Panc1 (cell line): ENCODE results near the gene PZP. TPM values are rescaled to one million over a fixed set of nuclear protein-coding genes. Genes with fewer than 3 reads are reported as not detected.

ENCODE experiments used
- ATAC-seq: fragments of 200-7000 bp; cut with Tn5 transposase; 2 replicates; pipeline ENCODE4 v1.9.1; 2020; ENCODE audit warnings: mild to moderate bottlenecking, moderate library complexity
- BruUV-seq: library from RNA; stranded (reverse); fragments of 400-500 nt; replicated peaks from 2 replicates; lab custom pipeline; 2021; lab: Mats Ljungman, UMichigan
- CTCF ChIA-PET: fragments of 300-600 bp; sonication (Branson Sonifier 250); formaldehyde crosslinking; loops from one replicate; lab custom pipeline; 2022; ENCODE audit warnings: antibody characterized with exemption; lab: Charles Lee
- POLR2A ChIA-PET: fragments of 300-600 bp; sonication (Branson Sonifier 250); formaldehyde crosslinking; loops from one replicate; lab custom pipeline; 2022; ENCODE audit warnings: antibody characterized with exemption; lab: Charles Lee
- DNase-seq: peaks from one replicate; pipeline ENCODE4 v3.0.0-alpha.2; 2010; ENCODE audit warnings: low read depth, low spot score
- H3K27ac ChIP-seq: 2 replicates; pipeline ENCODE4 v1.5.1; 2011; ENCODE audit warnings: mild to moderate bottlenecking, low read length, inconsistent platforms
- H3K27me3 ChIP-seq: fragments of 200-500 bp; sonication (Bioruptor generic); 2 replicates; pipeline ENCODE4 v1.6.0; 2014; ENCODE audit warnings: low read length, inconsistent platforms; ENCODE audit not compliant: control insufficient read depth, insufficient read depth
- H3K36me3 ChIP-seq: fragments of 200-500 bp; sonication (Bioruptor generic); 2 replicates; pipeline ENCODE4 v1.5.1; 2014; ENCODE audit warnings: inconsistent platforms, mild to moderate bottlenecking, low read length, moderate library complexity; ENCODE audit not compliant: control insufficient read depth, insufficient read depth
- H3K4me1 ChIP-seq: 2 replicates; pipeline ENCODE4 v1.5.1; 2011; ENCODE audit warnings: inconsistent platforms, mild to moderate bottlenecking, low read length, moderate library complexity; ENCODE audit not compliant: control insufficient read depth, insufficient read depth
- H3K4me3 ChIP-seq, 2 experiments: 2 replicates each; pipeline ENCODE4 v1.5.1; 2011 to 2012; ENCODE audit warnings: low read depth in 2 of 2, low read length in 2 of 2, mild to moderate bottlenecking in 2 of 2, inconsistent platforms in 1 of 2, moderate library complexity in 1 of 2
- H3K9me3 ChIP-seq: fragments of 200-500 bp; sonication (Bioruptor generic); 2 replicates; pipeline ENCODE4 v1.5.1; 2014; ENCODE audit warnings: low read depth, mild to moderate bottlenecking, inconsistent platforms, low read length, moderate library complexity; ENCODE audit not compliant: control insufficient read depth, insufficient read depth
- POLR2AphosphoS5 ChIP-seq: IDR thresholded peaks from 2 replicates; pipeline ENCODE4 v1.6.1; 2012; ENCODE audit warnings: mild to moderate bottlenecking, low read depth, low read length, moderate library complexity
- SIN3A ChIP-seq: IDR thresholded peaks from 2 replicates; pipeline ENCODE4 v1.6.1; 2012; ENCODE audit warnings: low read depth, mild to moderate bottlenecking, low read length, moderate library complexity, borderline replicate concordance; ENCODE audit not compliant: insufficient read depth
- TCF7L2 ChIP-seq: IDR thresholded peaks from 2 replicates; pipeline ENCODE4 v1.6.1; 2011; ENCODE audit warnings: mild to moderate bottlenecking, low read depth, low read length, inconsistent platforms
- in situ Hi-C: cut with HindIII; loops from 2 replicates; pipeline ENCODE4 v1.10.0; 2016; ENCODE audit warnings: low sequenced_read_pairs, low pct_unique_long_range_greater_than_20kb
- intact Hi-C: fragments of 100-400 bp; cut with micrococcal nuclease; formaldehyde crosslinking; loops from one replicate; pipeline ENCODE4 v1.10.0; 2022; ENCODE audit not compliant: unreplicated experiment
- total RNA-seq: library from RNA; stranded (reverse); gene quantifications from one replicate; pipeline ENCODE4 v1.2.1, GENCODE V29; 2021; ENCODE audit not compliant: unreplicated experiment
- TF ChIP-seq, protein P1 (sequence below): fragments of 450-650 bp; IDR thresholded peaks from 2 replicates; pipeline ENCODE4 v1.5.1; 2017; ENCODE audit warnings: mild to moderate bottlenecking
- TF ChIP-seq, protein P2 (sequence below), 2 experiments: IDR thresholded peaks; 2 replicates each; pipeline ENCODE4 v1.6.1; 2011 to 2012; ENCODE audit warnings: low read depth in 2 of 2, control low read depth in 1 of 2, low read length in 1 of 2, mild to moderate bottlenecking in 1 of 2, moderate library complexity in 1 of 2; ENCODE audit not compliant: insufficient read depth in 1 of 2

Gene PZP
- total RNA-seq, 1 experiment from 2014 or later = not detected

DNA sequence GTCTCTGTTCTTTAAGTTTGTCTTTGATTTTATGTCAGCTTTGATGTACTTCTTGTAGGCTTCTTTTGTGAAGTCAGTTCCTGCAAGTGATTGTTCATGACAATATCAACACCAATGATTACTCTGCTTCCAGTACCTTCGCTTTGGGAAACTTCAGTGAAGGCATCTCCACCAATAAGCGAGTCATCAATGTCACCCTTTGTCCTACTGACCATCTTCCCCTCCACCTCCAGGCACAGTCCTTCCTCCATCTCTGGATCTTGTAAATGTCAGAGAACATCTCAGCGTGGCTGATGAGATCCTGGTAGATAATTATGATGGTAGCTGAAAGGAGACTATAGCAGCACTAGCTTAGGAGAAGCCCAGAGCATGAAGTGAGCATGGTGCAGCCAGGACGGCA is 52.1 kb downstream of the PZP start:
- TF ChIP-seq TCF7L2 (no peak), POLR2AphosphoS5 (no peak), SIN3A (no peak)
- TF ChIP-seq, protein P1, sequence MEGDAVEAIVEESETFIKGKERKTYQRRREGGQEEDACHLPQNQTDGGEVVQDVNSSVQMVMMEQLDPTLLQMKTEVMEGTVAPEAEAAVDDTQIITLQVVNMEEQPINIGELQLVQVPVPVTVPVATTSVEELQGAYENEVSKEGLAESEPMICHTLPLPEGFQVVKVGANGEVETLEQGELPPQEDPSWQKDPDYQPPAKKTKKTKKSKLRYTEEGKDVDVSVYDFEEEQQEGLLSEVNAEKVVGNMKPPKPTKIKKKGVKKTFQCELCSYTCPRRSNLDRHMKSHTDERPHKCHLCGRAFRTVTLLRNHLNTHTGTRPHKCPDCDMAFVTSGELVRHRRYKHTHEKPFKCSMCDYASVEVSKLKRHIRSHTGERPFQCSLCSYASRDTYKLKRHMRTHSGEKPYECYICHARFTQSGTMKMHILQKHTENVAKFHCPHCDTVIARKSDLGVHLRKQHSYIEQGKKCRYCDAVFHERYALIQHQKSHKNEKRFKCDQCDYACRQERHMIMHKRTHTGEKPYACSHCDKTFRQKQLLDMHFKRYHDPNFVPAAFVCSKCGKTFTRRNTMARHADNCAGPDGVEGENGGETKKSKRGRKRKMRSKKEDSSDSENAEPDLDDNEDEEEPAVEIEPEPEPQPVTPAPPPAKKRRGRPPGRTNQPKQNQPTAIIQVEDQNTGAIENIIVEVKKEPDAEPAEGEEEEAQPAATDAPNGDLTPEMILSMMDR = no peak
- TF ChIP-seq, protein P2, sequence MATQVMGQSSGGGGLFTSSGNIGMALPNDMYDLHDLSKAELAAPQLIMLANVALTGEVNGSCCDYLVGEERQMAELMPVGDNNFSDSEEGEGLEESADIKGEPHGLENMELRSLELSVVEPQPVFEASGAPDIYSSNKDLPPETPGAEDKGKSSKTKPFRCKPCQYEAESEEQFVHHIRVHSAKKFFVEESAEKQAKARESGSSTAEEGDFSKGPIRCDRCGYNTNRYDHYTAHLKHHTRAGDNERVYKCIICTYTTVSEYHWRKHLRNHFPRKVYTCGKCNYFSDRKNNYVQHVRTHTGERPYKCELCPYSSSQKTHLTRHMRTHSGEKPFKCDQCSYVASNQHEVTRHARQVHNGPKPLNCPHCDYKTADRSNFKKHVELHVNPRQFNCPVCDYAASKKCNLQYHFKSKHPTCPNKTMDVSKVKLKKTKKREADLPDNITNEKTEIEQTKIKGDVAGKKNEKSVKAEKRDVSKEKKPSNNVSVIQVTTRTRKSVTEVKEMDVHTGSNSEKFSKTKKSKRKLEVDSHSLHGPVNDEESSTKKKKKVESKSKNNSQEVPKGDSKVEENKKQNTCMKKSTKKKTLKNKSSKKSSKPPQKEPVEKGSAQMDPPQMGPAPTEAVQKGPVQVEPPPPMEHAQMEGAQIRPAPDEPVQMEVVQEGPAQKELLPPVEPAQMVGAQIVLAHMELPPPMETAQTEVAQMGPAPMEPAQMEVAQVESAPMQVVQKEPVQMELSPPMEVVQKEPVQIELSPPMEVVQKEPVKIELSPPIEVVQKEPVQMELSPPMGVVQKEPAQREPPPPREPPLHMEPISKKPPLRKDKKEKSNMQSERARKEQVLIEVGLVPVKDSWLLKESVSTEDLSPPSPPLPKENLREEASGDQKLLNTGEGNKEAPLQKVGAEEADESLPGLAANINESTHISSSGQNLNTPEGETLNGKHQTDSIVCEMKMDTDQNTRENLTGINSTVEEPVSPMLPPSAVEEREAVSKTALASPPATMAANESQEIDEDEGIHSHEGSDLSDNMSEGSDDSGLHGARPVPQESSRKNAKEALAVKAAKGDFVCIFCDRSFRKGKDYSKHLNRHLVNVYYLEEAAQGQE (IDR thresholded peaks at IDR 0.05; ENCODE audit: insufficient read depth in 1 of 2, low read depth in 2 of 2, low read length in 1 of 2) = no peak

GRCh38 chr12:9149372-9149771 is 58.8 kb downstream of the PZP start:
- BruUV-seq = no TSS peak
- intact Hi-C loops = no loop called here
- ChIA-PET POLR2A (no interaction called here), CTCF (no interaction called here)
- no peak overlapping the region for H3K4me3 ChIP-seq
- H3K4me1 ChIP-seq = no peaks in the 10 kb centered on the region
- H3K36me3 ChIP-seq = no peaks in the 10 kb centered on the region
- no peaks in the 10 kb centered on the region for H3K27me3 ChIP-seq
- in situ Hi-C loops = no loop called here
- H3K27ac ChIP-seq = no peak overlapping the region
- TF ChIP-seq, protein P1 = peak; percentile 12; the same call in 1 of the 2 replicates
- TF ChIP-seq POLR2AphosphoS5 = no peak
- TF ChIP-seq, protein P2 (IDR thresholded peaks at IDR 0.05; ENCODE audit: insufficient read depth in 1 of 2, low read depth in 2 of 2, low read length in 1 of 2) = no peak
- no peak for TF ChIP-seq SIN3A
- ATAC-seq (no peak), DNase-seq (no peak)
- H3K9me3 ChIP-seq = no peaks in the 10 kb centered on the region

More for the DNA sequence above, 52.1 kb downstream of the PZP start:
- Histone ChIP-seq H3K36me3 (no peaks in the 10 kb centered on the region), H3K4me3 (no peak overlapping the region), H3K27me3 (no peaks in the 10 kb centered on the region), H3K4me1 (no peaks in the 10 kb centered on the region), H3K27ac (no peak overlapping the region), H3K9me3 (no peaks in the 10 kb centered on the region)
- DNase-seq (no peak), ATAC-seq (no peak)
- in situ Hi-C loops = no loop called here
- BruUV-seq = no TSS peak
- ChIA-PET POLR2A (no interaction called here), CTCF (no interaction called here)
- intact Hi-C loops = no loop called here
